OCI-LY3 (cell line): ENCODE measurements around the gene SSUH2.

Experiments
- H2AFZ ChIP-seq: fragments of 200-600, 300-600 bp; shearing (Covaris generic); 2 replicates; pipeline ENCODE4 v1.6.0; 2014; ENCODE audit warnings: antibody characterized with exemption, low read depth, low read length
- H3K27ac ChIP-seq: fragments of 200-600, 300-600 bp; sonication (generic); 2 replicates; pipeline ENCODE4 v1.5.1; 2014; ENCODE audit warnings: mild to moderate bottlenecking, low read length, moderate library complexity, mixed read lengths
- H3K27me3 ChIP-seq: fragments of 200-600, 300-600 bp; sonication (generic); 2 replicates; pipeline ENCODE4 v1.6.1; 2014; ENCODE audit warnings: low read depth, low read length, mixed read lengths
- H3K36me3 ChIP-seq: fragments of 200-600, 300-600 bp; sonication (generic); replicated peaks from 2 replicates; pipeline ENCODE3; 2014; ENCODE audit warnings: low read depth, low read length, mixed read lengths
- H3K4me1 ChIP-seq: fragments of 300-600, 200-600 bp; sonication (generic); 2 replicates; pipeline ENCODE4 v1.6.1; 2014; ENCODE audit warnings: low read length, mixed read lengths
- H3K4me2 ChIP-seq: fragments of 200-600, 300-600 bp; sonication (generic); 2 replicates; pipeline ENCODE4 v1.6.1; 2014; ENCODE audit warnings: low read length, mixed read lengths
- H3K4me3 ChIP-seq: fragments of 300-600, 200-600 bp; sonication (generic); 2 replicates; pipeline ENCODE4 v1.5.1; 2014; ENCODE audit warnings: antibody characterized with exemption, mild to moderate bottlenecking, low read length, moderate library complexity
- H3K79me2 ChIP-seq: fragments of 300-600, 200-600 bp; shearing (Covaris generic); 2 replicates; pipeline ENCODE4 v1.6.1; 2014; ENCODE audit warnings: mild to moderate bottlenecking, low read length, mixed read lengths
- H3K9ac ChIP-seq: fragments of 300-600, 200-600 bp; shearing (Covaris generic); 2 replicates; pipeline ENCODE4 v1.6.0; 2014; ENCODE audit warnings: mild to moderate bottlenecking, low read length, moderate library complexity
- H3K9me3 ChIP-seq: fragments of 200-600, 300-600 bp; shearing (Covaris generic); 2 replicates; pipeline ENCODE4 v1.6.1; 2014; ENCODE audit warnings: low read length, mixed read lengths; ENCODE audit not compliant: insufficient read depth
- H4K20me1 ChIP-seq: fragments of 200-600, 300-600 bp; sonication (generic); 2 replicates; pipeline ENCODE4 v1.6.1; 2016; ENCODE audit warnings: low read length, mixed read lengths; ENCODE audit not compliant: insufficient read depth
- CTCF ChIP-seq: fragments of 200-600, 300-600 bp; sonication (generic); IDR thresholded peaks from 2 replicates; pipeline ENCODE4 v1.5.1; 2014; ENCODE audit warnings: antibody characterized with exemption, low read length, low read depth
- EZH2phosphoT487 ChIP-seq: fragments of 200-600 bp; shearing (Covaris generic); IDR thresholded peaks from 2 replicates; pipeline ENCODE4 v1.6.1; 2018; ENCODE audit warnings: antibody characterized with exemption, mixed run types, low read depth

SSUH2 gene

GRCh38 chr3:8608791-8609467 is 35.7 kb downstream of the SSUH2 start:
- no peaks in the 10 kb centered on the region for H4K20me1 ChIP-seq
- H3K9ac ChIP-seq, result no peak overlapping the region
- no peaks in the 10 kb centered on the region for H3K36me3 ChIP-seq
- no peak overlapping the region for H2AFZ ChIP-seq
- H3K79me2 ChIP-seq, result no peaks in the 10 kb centered on the region
- H3K4me2 ChIP-seq, result no peak overlapping the region
- H3K4me3 ChIP-seq, result no peak overlapping the region
- TF ChIP-seq CTCF (no peak), EZH2phosphoT487 (no peak)
- H3K4me1 ChIP-seq, result peaks cover 3% of the 10 kb centered on the region; the same call in 1 of the 2 replicates
- no peaks in the 10 kb centered on the region for H3K9me3 ChIP-seq
- no peak overlapping the region for H3K27ac ChIP-seq
- 0 out of 2 replicates have a peak, but pooled peaks cover 6% of the 10 kb centered on the region for H3K27me3 ChIP-seq

- Histone ChIP-seq H3K27me3 (0 out of 2 replicates have a peak, but pooled peaks cover 6% of the 10 kb centered on the region), H3K4me2 (no peak overlapping the region)
These were observed 36.4 kb downstream of the SSUH2 start for GRCh38 chr3:8608041-8608790.

GRCh38 chr3:8607234-8608040 is 37.2 kb downstream of the SSUH2 start:
- Histone ChIP-seq H4K20me1 (no peaks in the 10 kb centered on the region), H3K4me1 (peaks cover 3% of the 10 kb centered on the region; the same call in 1 of the 2 replicates), H3K27ac (no peak overlapping the region), H3K79me2 (no peaks in the 10 kb centered on the region), H3K9me3 (no peaks in the 10 kb centered on the region), H3K27me3 (0 out of 2 replicates have a peak, but pooled peaks cover 6% of the 10 kb centered on the region), H3K4me3 (no peak overlapping the region), H2AFZ (no peak overlapping the region), H3K9ac (no peak overlapping the region), H3K4me2 (no peak overlapping the region), H3K36me3 (no peaks in the 10 kb centered on the region)
- TF ChIP-seq CTCF (peak; percentile 43), EZH2phosphoT487 (no peak)

More at GRCh38 chr3:8608041-8608790, 36.4 kb downstream of the SSUH2 start:
- no peak for TF ChIP-seq EZH2phosphoT487
- no peak for TF ChIP-seq CTCF
- H3K9ac ChIP-seq, result no peak overlapping the region
- H3K4me1 ChIP-seq, result peaks cover 3% of the 10 kb centered on the region; the same call in 1 of the 2 replicates
- H3K27ac ChIP-seq, result no peak overlapping the region
- no peaks in the 10 kb centered on the region for H4K20me1 ChIP-seq
- H3K79me2 ChIP-seq, result no peaks in the 10 kb centered on the region
- no peak overlapping the region for H3K4me3 ChIP-seq
- no peaks in the 10 kb centered on the region for H3K36me3 ChIP-seq
- no peaks in the 10 kb centered on the region for H3K9me3 ChIP-seq
- no peak overlapping the region for H2AFZ ChIP-seq
